ENCODE measurements around the gene TTC34.

TTC34 gene

GRCh38 chr1:2611031-2611501 lies 190.4 kb downstream of the TTC34 start:
- DNase-seq (ENCODE audit: low spot score) = no peak
- TF ChIP-seq CTCF (IDR thresholded peaks at IDR 0.05; ENCODE audit: extremely low read depth, missing control alignments) = no peak

- no peak for DNase-seq (ENCODE audit: low spot score)
- TF ChIP-seq CTCF (IDR thresholded peaks at IDR 0.05; ENCODE audit: extremely low read depth, missing control alignments) = no peak
These were observed 191.2 kb downstream of the TTC34 start for GRCh38 chr1:2610036-2610959.

GRCh38 chr1:2609319-2610035 lies 192.0 kb downstream of the TTC34 start:
- TF ChIP-seq CTCF (IDR thresholded peaks at IDR 0.05; ENCODE audit: extremely low read depth, missing control alignments) = no peak

GRCh38 chr1:2607641-2608091 lies 193.8 kb downstream of the TTC34 start:
- TF ChIP-seq CTCF (IDR thresholded peaks at IDR 0.05; ENCODE audit: extremely low read depth, missing control alignments) = no peak
- DNase-seq (ENCODE audit: low spot score) = no peak

More at GRCh38 chr1:2609319-2610035, 192.0 kb downstream of the TTC34 start:
- no peak for DNase-seq (ENCODE audit: low spot score)

GRCh38 chr1:2606881-2607621 lies 194.4 kb downstream of the TTC34 start:
- DNase-seq (ENCODE audit: low spot score) = no peak

GRCh38 chr1:2606396-2606880 lies 195.1 kb downstream of the TTC34 start:
- no peak for TF ChIP-seq CTCF (IDR thresholded peaks at IDR 0.05; ENCODE audit: extremely low read depth, missing control alignments)

More at GRCh38 chr1:2606881-2607621, 194.4 kb downstream of the TTC34 start:
- TF ChIP-seq CTCF (IDR thresholded peaks at IDR 0.05; ENCODE audit: extremely low read depth, missing control alignments) = no peak

More at GRCh38 chr1:2606396-2606880, 195.1 kb downstream of the TTC34 start:
- no peak for DNase-seq (ENCODE audit: low spot score)

Data from GM20000 (cell line).